Stimulated activated CD8-positive, alpha-beta memory T cell treated with anti-CD3 and anti-CD28 coated beads, Interleukin-4, amount 100 ng/mL, for 4 hours (primary cell): Measurements from ENCODE around the gene PTF1A.

Source experiments
- DNase-seq, 2 donors: peaks; one replicate each; pipeline ENCODE4 v3.0.0-alpha.2; 2020; ENCODE audit warnings: low read depth in 2 of 2, low spot score in 1 of 2

PTF1A gene

GRCh38 chr10:23186697-23187096 is 5.4 kb upstream of the PTF1A start:
- no peak for DNase-seq

GRCh38 chr10:23187155-23187554 is 5.0 kb upstream of the PTF1A start:
- DNase-seq = no peak

GRCh38 chr10:23189024-23189423 is 3.1 kb upstream of the PTF1A start:
- DNase-seq = no peak

- no peak for DNase-seq
Observed at GRCh38 chr10:23190872-23191763, 994 bp upstream of the PTF1A start.

- no peak for DNase-seq
Observed at GRCh38 chr10:23192712-23193434, 761 bp downstream of the PTF1A start.

- DNase-seq = no peak
Observed at GRCh38 chr10:23193435-23194074, 1.4 kb downstream of the PTF1A start.

GRCh38 chr10:23194471-23194965 is 2.4 kb downstream of the PTF1A start:
- no peak for DNase-seq

- no peak for DNase-seq
Observed at GRCh38 chr10:23194966-23195845, 3.1 kb downstream of the PTF1A start.

- DNase-seq = no peak
Observed at GRCh38 chr10:23195846-23196600, 3.9 kb downstream of the PTF1A start.

GRCh38 chr10:23196915-23197314 is 4.8 kb downstream of the PTF1A start:
- no peak for DNase-seq

GRCh38 chr10:23197416-23197861 is 5.3 kb downstream of the PTF1A start:
- no peak for DNase-seq

GRCh38 chr10:23198610-23198939 is 6.5 kb downstream of the PTF1A start:
- DNase-seq = no peak

- DNase-seq = no peak
Observed at GRCh38 chr10:23198940-23199767, 7.0 kb downstream of the PTF1A start.

GRCh38 chr10:23199768-23200511 is 7.8 kb downstream of the PTF1A start:
- no peak for DNase-seq

GRCh38 chr10:23200586-23200985 is 8.5 kb downstream of the PTF1A start:
- DNase-seq = no peak

GRCh38 chr10:23200997-23201652 is 9.0 kb downstream of the PTF1A start:
- DNase-seq = no peak

- DNase-seq = no peak
Observed at GRCh38 chr10:23201837-23202236, 9.7 kb downstream of the PTF1A start.

- no peak for DNase-seq
Observed at GRCh38 chr10:23202779-23203178, 10.7 kb downstream of the PTF1A start.
